PC-9 (cell line): ENCODE results near the gene PRCD. TPM values are rescaled to one million over a fixed set of nuclear protein-coding genes. Genes with fewer than 3 reads are reported as not detected.
A peak's percentile ranks its signal among the peaks of the same experiment; 100 is the strongest.

Source experiments
- BruUV-seq: library from RNA; stranded (reverse); fragments of 400-500 nt; replicated peaks from 2 replicates; lab custom pipeline; 2021; lab: Mats Ljungman, UMichigan
- CTCF ChIA-PET: fragments of 300-600 bp; sonication (Branson Sonifier 250); formaldehyde crosslinking; loops from one replicate; lab custom pipeline; 2022; ENCODE audit warnings: antibody characterized with exemption; lab: Charles Lee
- POLR2A ChIA-PET: fragments of 300-600 bp; sonication (Branson Sonifier 250); formaldehyde crosslinking; loops from one replicate; lab custom pipeline; 2022; ENCODE audit warnings: antibody characterized with exemption; ENCODE audit not compliant: unreplicated experiment; lab: Charles Lee
- DNase-seq, 2 experiments: peaks; one replicate each; pipeline versions ENCODE4 v3.0.0 to v3.0.0-alpha.2; 2015 to 2022; ENCODE audit warnings: mixed read lengths in 1 of 2
- H2AFZ ChIP-seq: fragments of 200-600 bp; sonication (generic); 2 replicates; pipeline ENCODE4 v1.8.1; 2017; ENCODE audit warnings: antibody characterized with exemption
- H3F3A ChIP-seq: fragments of 200-600 bp; sonication (generic); 2 replicates; pipeline ENCODE4 v1.8.1; 2017; ENCODE audit warnings: antibody characterized with exemption, mild to moderate bottlenecking, low read depth; ENCODE audit not compliant: insufficient read depth
- H3K27ac ChIP-seq: fragments of 200-600 bp; sonication (generic); 2 replicates; pipeline ENCODE4 v1.6.1; 2016; ENCODE audit warnings: mixed run types
- H3K27me3 ChIP-seq: fragments of 200-600 bp; sonication (generic); 2 replicates; pipeline ENCODE4 v1.6.1; 2016; ENCODE audit warnings: low read depth, mixed run types; ENCODE audit not compliant: insufficient read depth
- H3K36me3 ChIP-seq: fragments of 200-600 bp; sonication (generic); 2 replicates; pipeline ENCODE4 v1.6.1; 2016; ENCODE audit warnings: low read depth, mixed run types
- H3K4me1 ChIP-seq: fragments of 200-600 bp; sonication (generic); replicated peaks from 2 replicates; pipeline ENCODE4 v1.6.1; 2016; ENCODE audit warnings: mixed run types; ENCODE audit not compliant: insufficient read depth
- H3K4me2 ChIP-seq: fragments of 200-600 bp; sonication (generic); 2 replicates; pipeline ENCODE4 v1.6.1; 2017; ENCODE audit warnings: mixed run types
- H3K4me3 ChIP-seq: fragments of 200-600 bp; sonication (generic); 2 replicates; pipeline ENCODE4 v1.6.1; 2016; ENCODE audit warnings: mixed run types
- H3K79me2 ChIP-seq: fragments of 200-600 bp; sonication (generic); 2 replicates; pipeline ENCODE4 v1.6.1; 2017; ENCODE audit warnings: low read depth, mixed run types
- H3K9me2 ChIP-seq: fragments of 200-600 bp; sonication (generic); 2 replicates; pipeline ENCODE4 v1.8.1; 2017; ENCODE audit warnings: mild to moderate bottlenecking; ENCODE audit not compliant: insufficient read depth
- H3K9me3 ChIP-seq: fragments of 200-600 bp; sonication (generic); 2 replicates; pipeline ENCODE4 v1.8.1; 2016; ENCODE audit warnings: low read depth; ENCODE audit not compliant: insufficient read depth
- H4K20me1 ChIP-seq: fragments of 200-600 bp; sonication (generic); 2 replicates; pipeline ENCODE4 v1.8.1; 2017; ENCODE audit not compliant: insufficient read depth
- EZH2 ChIP-seq: fragments of 200-600 bp; sonication (generic); IDR thresholded peaks from 2 replicates; pipeline ENCODE4 v1.8.0; 2017; ENCODE audit warnings: antibody characterized with exemption, low read depth
- intact Hi-C: fragments of 100-400 bp; cut with micrococcal nuclease; formaldehyde crosslinking; loops from one replicate; pipeline ENCODE4 v1.10.0; 2022; ENCODE audit not compliant: unreplicated experiment
- total RNA-seq: library from RNA; stranded (reverse); gene quantifications from 2 replicates; pipeline ENCODE4 v1.2.3, GENCODE V29; 2021
- TF ChIP-seq, protein P1 (sequence below): fragments of 200-600 bp; sonication (generic); conservative IDR thresholded peaks from 2 replicates; pipeline ENCODE4 v1.6.1; 2017; ENCODE audit warnings: mixed run types, antibody characterized with exemption, mild to moderate bottlenecking, moderate library complexity

The PRCD gene
- total RNA-seq, 1 experiment from 2014 or later = 2.7 TPM

DNA sequence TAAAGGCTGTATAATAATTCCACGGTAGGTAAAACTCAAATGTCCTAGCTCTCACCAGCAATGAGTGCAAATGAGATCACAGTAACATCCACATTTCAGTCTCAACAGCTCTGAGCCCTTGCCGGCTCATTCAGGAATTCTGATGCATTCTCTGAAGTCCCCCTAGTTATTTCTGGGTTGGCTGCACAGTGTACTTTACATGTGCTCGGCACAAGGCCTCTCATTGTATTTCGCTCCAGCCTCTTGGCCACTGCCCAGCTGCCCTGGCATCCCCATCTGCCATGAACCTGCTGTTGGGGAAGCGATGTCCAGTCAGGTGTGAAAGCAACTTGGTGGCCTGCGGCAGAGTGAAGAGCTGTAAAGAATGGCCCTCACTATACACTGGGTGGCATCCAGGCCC lies 14.3 kb downstream of the PRCD start:
- no peaks in the 10 kb centered on the region for H3K9me2 ChIP-seq
- peaks cover 20% of the 10 kb centered on the region for H3K79me2 ChIP-seq
- peaks cover 18% of the 10 kb centered on the region for H3F3A ChIP-seq
- no peak for DNase-seq
- TF ChIP-seq, protein P1, sequence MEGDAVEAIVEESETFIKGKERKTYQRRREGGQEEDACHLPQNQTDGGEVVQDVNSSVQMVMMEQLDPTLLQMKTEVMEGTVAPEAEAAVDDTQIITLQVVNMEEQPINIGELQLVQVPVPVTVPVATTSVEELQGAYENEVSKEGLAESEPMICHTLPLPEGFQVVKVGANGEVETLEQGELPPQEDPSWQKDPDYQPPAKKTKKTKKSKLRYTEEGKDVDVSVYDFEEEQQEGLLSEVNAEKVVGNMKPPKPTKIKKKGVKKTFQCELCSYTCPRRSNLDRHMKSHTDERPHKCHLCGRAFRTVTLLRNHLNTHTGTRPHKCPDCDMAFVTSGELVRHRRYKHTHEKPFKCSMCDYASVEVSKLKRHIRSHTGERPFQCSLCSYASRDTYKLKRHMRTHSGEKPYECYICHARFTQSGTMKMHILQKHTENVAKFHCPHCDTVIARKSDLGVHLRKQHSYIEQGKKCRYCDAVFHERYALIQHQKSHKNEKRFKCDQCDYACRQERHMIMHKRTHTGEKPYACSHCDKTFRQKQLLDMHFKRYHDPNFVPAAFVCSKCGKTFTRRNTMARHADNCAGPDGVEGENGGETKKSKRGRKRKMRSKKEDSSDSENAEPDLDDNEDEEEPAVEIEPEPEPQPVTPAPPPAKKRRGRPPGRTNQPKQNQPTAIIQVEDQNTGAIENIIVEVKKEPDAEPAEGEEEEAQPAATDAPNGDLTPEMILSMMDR = no peak
- no peak for TF ChIP-seq EZH2
- peaks cover 24% of the 10 kb centered on the region for H3K4me1 ChIP-seq
- no peak overlapping the region for H3K27ac ChIP-seq
- intact Hi-C loops = no loop called here
- H4K20me1 ChIP-seq = peaks cover 6% of the 10 kb centered on the region
- H3K36me3 ChIP-seq = no peaks in the 10 kb centered on the region
- H3K27me3 ChIP-seq = no peaks in the 10 kb centered on the region
- no peaks in the 10 kb centered on the region for H3K9me3 ChIP-seq
- ChIA-PET CTCF (no interaction called here), POLR2A (no interaction called here)
- H3K4me2 ChIP-seq = no peak overlapping the region
- BruUV-seq = no TSS peak
- H3K4me3 ChIP-seq = no peak overlapping the region
- H2AFZ ChIP-seq = no peak overlapping the region

DNA sequence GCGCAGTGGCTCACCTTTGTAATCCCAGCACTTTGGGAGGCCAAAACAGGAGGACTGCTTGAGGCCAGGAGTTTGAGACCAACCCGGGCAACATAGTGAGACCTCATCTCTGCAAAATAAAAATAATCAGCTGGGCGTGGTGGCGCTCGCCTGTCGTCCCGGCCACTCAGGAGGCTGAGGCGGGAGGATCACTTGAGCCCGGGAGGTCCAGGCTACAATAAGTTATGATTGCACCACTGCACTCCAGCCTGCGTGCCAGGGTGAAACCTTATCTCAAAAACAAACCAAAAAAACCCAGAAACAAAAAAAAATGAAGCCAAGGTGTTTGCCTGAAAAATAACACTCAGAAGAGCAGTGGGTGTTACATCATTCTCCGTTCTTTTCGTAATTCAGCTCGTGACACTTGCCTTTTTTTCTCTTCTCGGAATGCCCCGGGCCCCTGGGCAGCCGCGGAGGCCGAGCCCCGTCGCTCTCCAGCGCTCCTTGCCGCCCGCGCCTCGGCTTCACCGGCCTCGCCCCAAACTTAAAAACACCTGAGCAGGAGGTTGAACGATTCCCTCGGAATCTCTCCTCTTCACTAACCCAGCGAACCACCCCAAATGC lies 17.0 kb downstream of the PRCD start:
- H3K79me2 ChIP-seq = peaks cover 47% of the 10 kb centered on the region
- TSS peak; percentile 65 for BruUV-seq
- TF ChIP-seq, protein P1 = no peak
- TF ChIP-seq EZH2 = no peak
- no peaks in the 10 kb centered on the region for H3K27me3 ChIP-seq
- peak in 1 of 2 experiments; percentile 40 for DNase-seq
- H3K9me2 ChIP-seq = no peaks in the 10 kb centered on the region
- H3K36me3 ChIP-seq = peaks cover 16% of the 10 kb centered on the region
- H3K27ac ChIP-seq = peak overlapping the region; percentile 85
- peak overlapping the region; percentile 99 for H3K4me2 ChIP-seq
- POLR2A ChIA-PET = interaction anchor here (0.5 to 1.3 kb wide), 8 partner anchors 11 to 777 kb away, joined by 3 to 11 read pairs (median 4); a partner anchor contains a TSS
- intact Hi-C loops = loop anchor here (1.0 to 5.0 kb wide), 3 partner anchors 30 to 170 kb away; partner anchors contain the start of genes JMJD6 and METTL23
- peak overlapping the region; percentile 93 for H2AFZ ChIP-seq
- CTCF ChIA-PET = interaction anchor here (0.6 to 2.6 kb wide), 5 partner anchors 28 to 75 kb away, joined by 4 to 9 read pairs (median 6); no protein-coding TSS in a partner anchor
- no peaks in the 10 kb centered on the region for H3K9me3 ChIP-seq
- peak overlapping the region; percentile 97 for H3K4me3 ChIP-seq
- H3K4me1 ChIP-seq = peaks cover 27% of the 10 kb centered on the region
- peaks cover 33% of the 10 kb centered on the region for H4K20me1 ChIP-seq
- H3F3A ChIP-seq = peaks cover 25% of the 10 kb centered on the region

DNA sequence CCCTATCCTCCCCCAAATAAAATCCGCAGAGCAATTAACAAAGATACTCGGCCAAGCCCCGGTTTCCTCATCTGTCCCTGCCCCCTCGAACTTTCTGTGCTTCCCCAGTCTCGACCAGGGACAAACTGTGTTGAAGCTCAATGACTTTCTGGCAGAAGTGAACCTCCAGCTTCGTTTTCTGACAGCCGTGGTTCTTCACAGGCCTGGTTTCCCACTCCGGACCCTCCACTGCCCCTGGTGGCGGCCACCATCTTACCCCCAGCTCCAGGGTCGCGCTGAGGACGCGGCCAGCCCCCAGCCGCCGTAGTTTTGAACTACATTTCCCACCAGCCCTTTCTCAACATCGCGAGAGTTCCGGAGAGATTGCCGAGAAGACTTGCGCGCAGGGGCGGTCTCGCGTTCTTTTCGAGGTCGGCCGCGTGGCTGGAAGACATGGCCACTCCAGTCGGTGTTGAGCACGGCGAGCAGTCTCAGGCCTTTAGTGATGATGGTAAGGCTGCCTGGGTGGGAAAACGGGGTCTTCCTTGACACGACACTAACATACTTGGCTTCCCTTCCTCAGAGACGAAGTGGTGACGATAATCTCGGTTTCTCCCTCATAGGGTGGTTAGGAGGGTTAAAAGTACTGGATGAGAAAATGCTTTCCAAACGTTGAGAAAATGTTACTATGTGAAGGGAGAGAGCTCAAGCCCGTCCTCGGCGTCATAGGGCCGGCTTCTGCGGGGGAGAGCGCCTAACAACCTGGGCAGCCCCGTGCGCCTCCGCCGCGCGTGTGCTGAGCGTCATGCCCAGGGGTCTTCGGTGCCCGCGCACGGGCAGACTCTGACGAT lies 17.7 kb downstream of the PRCD start:
- Histone ChIP-seq H3K9me2 (no peaks in the 10 kb centered on the region), H3K4me1 (peaks cover 27% of the 10 kb centered on the region), H3K9me3 (no peaks in the 10 kb centered on the region), H3K27me3 (no peaks in the 10 kb centered on the region), H3K27ac (peak overlapping the region; percentile 85), H3K4me3 (peak overlapping the region; percentile 97), H3K79me2 (peaks cover 51% of the 10 kb centered on the region), H3K36me3 (peaks cover 18% of the 10 kb centered on the region), H4K20me1 (peaks cover 38% of the 10 kb centered on the region), H3K4me2 (peak overlapping the region; percentile 99), H2AFZ (peak overlapping the region; percentile 93), H3F3A (peaks cover 29% of the 10 kb centered on the region)
- ChIA-PET CTCF (interaction anchor here (0.5 to 2.6 kb wide), 10 partner anchors 28 to 308 kb away, joined by 3 to 9 read pairs (median 6); partner anchors contain the start of gene ST6GALNAC2), POLR2A (interaction anchor here (0.5 to 1.3 kb wide), 8 partner anchors 10 to 778 kb away, joined by 3 to 11 read pairs (median 4); a partner anchor contains a TSS)
- peak; percentile 83 to 95 for DNase-seq
- intact Hi-C loops = loop anchor here (1.0 to 5.0 kb wide), 5 partner anchors 30 to 170 kb away; partner anchors contain the start of genes JMJD6 and METTL23
- TSS peak; percentile 77 for BruUV-seq
- TF ChIP-seq, protein P1 = peak; percentile 59
- no peak for TF ChIP-seq EZH2
